Measurements from ENCODE around the gene ABI3BP.
"Not testable (repeated sequence)": the region's sequence is repeated elsewhere in the genome, so short reads cannot be mapped to it uniquely, and the experiment has no call there.

The ABI3BP gene, protein sequence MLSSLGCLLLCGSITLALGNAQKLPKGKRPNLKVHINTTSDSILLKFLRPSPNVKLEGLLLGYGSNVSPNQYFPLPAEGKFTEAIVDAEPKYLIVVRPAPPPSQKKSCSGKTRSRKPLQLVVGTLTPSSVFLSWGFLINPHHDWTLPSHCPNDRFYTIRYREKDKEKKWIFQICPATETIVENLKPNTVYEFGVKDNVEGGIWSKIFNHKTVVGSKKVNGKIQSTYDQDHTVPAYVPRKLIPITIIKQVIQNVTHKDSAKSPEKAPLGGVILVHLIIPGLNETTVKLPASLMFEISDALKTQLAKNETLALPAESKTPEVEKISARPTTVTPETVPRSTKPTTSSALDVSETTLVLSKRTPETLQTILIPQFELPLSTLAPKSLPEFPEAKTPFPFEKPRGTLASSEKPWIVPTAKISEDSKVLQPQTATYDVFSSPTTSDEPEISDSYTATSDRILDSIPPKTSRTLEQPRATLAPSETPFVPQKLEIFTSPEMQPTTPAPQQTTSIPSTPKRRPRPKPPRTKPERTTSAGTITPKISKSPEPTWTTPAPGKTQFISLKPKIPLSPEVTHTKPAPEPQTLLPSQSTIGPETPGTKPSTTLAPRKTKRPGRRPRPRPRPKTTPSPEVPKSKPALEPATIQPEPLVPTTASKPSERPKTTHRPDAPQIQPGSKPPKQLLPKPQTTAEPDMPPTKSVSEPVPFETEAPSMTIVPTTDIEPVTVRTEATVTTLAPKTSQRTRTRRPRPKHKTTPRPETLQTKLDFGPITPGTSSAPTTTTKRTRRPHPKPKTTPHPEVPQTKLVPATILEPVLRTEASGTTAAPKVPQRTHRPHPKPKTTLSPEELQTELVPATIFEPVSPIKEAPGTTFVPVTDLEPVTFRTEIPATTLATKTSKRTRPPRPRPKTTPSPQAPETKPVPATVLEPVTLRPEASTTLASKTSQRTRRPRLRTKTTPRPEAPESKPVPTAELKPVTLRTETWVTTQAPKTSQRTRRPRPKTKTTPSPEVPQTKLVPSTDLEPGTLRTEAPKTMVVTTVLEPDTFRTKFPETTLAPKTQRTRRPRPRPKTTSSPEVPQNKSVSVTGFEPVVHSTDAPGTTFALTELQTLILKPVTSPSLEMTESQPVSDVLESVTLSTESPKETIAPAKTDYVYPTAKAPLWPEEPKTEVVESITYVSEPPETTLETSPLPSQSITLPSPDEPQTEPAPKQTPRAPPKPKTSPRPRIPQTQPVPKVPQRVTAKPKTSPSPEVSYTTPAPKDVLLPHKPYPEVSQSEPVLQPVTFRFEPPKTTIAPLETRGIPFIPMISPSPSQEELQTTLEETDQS (N-terminal part only)

DNA sequence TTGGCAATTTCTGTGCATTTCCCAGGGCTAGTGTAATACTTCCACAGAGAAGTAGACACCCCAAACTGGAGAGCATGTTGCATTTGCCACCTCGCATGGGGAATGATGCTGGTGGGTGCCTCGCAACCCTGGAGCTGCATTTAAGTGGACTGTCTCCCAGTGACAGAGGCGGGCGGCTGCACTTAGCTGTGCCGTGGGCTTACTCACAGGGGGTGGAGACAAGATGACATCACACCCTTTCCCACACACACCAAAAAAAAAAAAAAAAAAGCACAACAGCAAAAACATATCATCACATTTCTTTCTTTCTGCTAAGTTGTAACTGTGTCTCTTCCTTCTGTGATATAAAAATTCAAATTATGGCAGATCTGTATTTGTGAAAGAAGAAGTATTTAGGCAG lies at the start of gene ABI3BP:
TSS of gene ABI3BP (minus strand) at position 113 of the 400 bp plus-strand sequence. CDS start at position 76, 37 bp downstream.
- DNase-seq (ENCODE audit: low read depth in 2 of 2), result peak; percentile 66 to 67

DNA sequence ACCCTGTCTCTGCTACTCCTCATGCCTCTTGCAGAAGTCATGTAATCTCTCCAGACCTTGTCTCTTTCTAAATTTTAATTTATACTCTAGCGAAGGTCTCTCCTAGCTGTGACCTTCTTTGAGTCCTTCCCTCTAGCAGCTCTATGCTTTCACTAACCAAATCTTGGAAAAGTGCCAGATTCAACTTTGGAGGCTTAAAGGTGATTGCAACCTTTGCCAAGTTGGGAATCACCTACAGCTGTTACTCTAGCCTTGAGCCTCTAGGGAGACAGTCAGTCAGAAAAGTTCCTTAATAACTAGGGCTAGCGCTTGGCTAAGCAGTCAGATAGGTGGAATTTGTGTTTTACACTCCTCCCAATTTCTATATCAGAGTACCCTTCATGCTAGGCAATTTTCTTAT lies 46.1 kb upstream of the ABI3BP start:
- DNase-seq (ENCODE audit: low read depth in 2 of 2), result no peak

DNA sequence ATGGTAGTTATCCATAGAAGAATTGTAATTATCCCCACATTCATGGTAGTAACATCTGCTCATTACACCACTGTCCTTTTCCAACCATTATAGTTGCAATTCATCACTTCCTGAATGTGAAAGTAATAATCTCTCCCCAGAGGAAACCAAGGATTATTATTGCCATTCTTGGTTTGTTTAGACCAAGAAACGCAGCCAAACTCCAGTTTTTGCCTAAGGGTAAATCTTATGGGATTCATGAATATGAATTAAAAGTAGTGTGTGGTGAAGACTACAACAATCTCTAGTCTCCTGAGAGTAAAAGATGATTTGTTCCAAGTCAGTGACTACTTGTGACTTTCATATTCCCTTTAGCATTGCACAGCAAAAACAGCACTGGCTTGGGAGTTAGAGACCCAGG lies 45.7 kb upstream of the ABI3BP start:
- peak; percentile 70 to 77 for DNase-seq (ENCODE audit: low read depth in 2 of 2)

DNA sequence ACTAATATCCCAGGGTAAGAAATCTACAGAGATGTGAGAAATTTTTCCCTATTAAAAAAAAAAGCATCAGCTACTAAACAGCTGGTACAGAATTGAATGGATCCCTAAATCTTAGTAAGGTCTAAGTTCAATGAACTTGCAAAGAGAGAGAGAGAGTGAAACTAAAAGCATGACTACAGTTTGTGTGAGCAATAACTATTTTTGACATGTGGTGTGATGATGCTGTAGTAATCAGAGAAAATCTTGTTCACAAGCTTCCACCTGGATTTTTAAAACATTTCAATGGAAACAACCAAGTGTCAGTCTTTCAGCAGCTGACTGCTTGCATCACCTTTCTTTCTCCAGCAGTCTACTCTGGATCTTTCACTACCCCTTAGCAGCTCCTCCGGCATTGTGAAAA lies 45.2 kb upstream of the ABI3BP start:
- no peak for DNase-seq (ENCODE audit: low read depth in 2 of 2)

DNA sequence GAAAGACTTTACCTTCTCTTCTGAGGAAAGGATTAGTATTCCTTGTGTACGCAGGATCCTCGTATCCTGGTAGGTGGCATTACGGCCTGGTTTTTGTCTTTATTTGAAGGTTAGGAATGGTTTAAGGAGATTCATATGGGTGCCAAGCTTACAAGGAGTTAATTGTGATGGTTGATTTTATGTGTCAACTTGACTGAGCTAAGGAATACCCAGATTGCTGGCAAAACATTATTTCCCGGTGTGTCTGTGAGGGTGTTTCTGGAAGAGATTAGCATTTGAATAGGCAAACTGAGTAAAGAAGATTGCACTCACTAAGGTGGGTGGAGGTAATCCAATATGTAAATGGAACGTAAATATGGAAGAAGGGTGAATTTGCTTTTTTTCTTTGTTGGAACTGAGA lies 44.4 kb upstream of the ABI3BP start:
- no peak for DNase-seq (ENCODE audit: low read depth in 2 of 2)

DNA sequence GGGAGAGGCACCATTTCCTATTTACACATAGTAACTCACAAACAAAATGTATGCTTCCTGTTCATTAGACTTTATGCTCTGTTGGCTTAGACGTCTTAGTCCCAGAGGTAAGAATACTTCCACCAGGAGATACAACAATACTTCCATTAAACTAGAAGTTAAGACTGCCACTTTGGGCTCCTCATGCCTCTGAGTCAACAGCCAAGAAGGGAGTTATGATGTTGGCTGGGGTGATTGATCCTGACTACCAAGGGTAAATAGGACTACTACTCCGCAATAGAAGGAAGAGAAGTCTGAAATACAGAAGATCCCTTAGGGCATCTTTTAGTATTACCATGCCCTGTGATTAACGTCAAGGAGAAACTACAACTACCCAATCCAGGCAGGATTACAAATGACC lies 43.5 kb upstream of the ABI3BP start:
- DNase-seq (ENCODE audit: low read depth in 2 of 2), result no peak

DNA sequence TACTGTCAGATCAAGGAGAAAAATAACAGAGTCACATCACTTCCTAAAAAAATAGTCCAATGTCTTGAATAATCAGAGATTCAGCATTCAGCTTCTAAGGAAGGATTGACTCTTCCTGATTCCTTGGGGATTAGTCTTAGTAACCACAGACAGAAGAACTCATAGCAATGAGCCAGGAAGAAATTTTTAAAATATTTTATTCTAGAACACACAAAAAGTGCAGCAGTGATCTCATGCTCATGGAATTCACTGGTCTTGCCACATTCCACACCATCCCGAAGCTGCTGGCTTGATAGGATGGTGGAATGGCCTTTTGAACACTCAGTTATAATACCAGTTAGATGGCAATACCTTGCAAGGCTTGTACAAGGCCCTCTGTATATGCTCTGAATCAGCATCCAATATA lies 43.0 kb upstream of the ABI3BP start:
- peak; percentile 97 to 98 for DNase-seq (ENCODE audit: low read depth in 2 of 2)

DNA sequence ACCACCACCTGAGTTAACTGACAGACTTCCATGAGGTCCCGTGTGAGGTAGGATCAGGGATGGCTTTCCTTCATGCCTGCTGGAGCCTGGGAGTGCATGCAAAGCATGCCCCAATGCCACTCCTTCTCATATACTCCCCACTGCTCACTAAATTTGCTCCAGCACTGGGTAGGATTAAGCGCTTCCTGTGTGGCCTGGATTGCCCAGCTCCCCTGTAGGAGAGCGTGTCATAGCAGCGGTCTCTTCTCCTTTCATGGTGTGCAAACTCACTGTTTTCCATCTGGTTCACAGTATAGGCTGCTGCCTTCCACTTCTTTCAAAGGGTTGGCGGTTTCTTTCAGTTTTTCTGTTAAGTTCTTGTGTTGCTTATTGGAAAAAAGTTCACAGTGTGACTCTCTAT lies 34.1 kb upstream of the ABI3BP start:
- no peak for DNase-seq (ENCODE audit: low read depth in 2 of 2)

DNA sequence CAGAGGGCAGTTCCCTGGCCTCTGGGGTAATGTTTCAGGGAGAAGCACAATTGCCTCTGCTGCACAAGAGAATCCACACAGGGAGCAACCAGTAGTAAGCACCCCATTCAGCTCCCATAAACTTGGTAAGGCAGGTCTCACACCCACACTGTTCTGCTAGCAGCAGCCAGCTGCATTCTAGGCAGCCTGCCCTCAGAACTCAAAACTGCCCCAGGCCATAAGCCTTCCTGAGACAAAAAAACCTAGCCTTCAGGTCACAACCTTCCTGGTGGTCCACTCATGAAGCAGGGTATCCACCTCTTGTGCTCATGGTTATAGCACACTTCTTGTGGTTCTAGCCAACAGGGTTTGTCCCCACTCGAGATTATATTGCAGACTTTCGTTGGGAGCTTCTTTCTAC lies 33.7 kb upstream of the ABI3BP start:
- DNase-seq (ENCODE audit: low read depth in 2 of 2), result no peak

DNA sequence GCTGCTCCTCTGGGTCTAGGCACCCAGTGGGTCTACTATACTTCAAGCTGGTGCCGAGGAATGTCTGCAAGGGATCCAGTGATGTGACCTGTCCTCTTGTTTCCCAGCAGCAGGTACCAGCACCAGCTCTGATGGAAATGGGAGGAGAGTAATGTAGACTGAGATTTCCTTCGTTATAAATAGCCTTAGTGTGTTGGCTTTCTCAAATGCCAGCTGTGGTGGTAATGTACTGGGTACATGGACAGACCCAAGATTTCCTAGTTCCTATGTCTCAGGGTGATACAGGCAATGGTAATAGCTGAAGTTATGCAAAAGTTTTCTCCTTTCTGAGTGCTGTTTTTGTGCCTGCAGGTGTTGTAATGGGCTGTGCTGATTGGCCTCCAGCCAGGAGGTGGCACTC lies 33.0 kb upstream of the ABI3BP start:
- no peak for DNase-seq (ENCODE audit: low read depth in 2 of 2)

DNA sequence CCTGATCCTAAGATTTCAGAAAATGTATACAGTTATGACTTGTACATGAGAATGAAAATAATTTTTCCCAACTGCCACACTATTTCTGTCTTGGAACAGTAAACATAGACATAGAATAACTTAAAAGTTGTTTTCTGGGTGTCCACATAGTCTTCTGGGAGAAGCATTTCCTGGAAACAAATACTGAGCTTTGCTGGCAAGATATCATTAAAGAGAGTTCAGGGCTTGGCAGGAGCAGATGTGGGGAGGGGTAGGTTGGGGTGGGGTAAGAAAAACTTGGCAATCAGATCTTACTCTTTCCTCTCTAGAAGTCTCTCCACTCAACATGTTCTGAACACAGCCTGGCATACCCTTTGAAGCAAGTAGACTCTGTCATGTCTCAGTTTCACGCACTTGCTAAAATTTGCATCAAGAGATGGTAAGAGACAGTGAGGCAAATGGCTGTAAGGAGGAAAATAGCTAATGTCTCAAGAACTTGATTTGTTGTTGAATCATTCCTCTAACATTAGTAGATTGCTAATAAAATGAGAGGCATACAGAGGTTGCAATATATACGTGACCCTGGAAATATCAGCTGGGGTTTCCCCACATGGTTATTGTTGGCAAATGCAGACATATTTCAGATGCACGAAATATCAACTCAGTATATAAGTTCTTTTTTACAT lies 27.3 kb upstream of the ABI3BP start:
- no peak for DNase-seq (ENCODE audit: low read depth in 2 of 2)

DNA sequence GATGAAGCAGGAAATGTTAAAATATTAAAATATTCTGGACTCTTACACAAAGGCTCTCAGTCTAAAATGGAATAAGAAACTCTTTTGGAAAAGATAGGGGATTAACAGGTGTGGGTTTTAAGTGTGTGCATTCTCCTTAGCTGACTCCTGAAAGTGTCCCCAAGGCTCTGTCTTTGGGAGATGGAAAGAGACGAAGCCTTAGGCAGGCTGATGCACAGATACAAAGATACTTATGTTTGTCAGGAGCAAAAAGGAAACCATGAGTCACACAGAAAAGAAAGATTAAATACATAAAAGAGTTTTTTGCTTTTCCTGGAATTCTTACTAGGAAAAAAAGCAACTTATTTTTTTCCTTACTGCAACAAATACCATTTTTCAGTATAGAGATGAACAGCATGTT lies 23.8 kb upstream of the ABI3BP start:
- DNase-seq (ENCODE audit: low read depth in 2 of 2), result no peak

DNA sequence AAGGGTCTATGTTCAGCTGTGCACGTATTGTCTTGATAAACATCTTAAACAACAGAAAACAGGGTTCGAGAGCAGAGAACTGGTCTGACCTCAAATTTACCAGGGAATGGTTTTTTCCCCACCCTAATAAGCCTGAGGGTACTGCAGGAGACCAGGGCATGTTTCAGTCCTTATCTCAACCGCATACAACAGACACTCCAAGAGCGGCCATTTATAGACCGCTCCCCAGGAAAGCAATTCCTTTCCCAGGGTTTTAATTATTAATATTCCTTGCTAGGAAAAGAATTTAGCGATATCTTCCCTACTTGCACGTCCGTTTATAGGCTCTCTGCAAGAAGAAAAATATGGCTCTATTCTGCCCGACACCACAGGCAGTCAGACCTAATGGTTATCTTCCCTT lies 19.1 kb upstream of the ABI3BP start:
- not testable (repeated sequence) for DNase-seq (ENCODE audit: low read depth in 2 of 2)

DNA sequence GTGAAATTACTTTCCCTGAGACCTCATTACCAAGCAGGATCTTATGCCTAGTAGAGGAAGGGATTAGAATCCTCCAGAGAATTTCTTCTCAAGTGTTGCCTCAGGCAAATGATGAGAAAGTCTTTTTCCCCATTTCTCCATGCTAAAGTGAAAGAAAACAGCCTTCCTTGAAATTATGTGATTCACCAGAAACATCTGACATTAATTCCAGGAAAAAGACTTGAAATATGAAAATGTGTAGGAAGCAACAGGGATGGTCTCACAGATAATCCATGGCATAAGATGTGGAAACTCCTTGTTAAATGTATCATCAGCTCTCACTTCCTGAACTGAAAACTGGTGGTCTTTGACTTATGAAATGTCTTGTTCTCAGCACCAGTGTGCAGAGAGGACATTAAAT lies 17.9 kb upstream of the ABI3BP start:
- peak; percentile 75 to 76 for DNase-seq (ENCODE audit: low read depth in 2 of 2)

DNA sequence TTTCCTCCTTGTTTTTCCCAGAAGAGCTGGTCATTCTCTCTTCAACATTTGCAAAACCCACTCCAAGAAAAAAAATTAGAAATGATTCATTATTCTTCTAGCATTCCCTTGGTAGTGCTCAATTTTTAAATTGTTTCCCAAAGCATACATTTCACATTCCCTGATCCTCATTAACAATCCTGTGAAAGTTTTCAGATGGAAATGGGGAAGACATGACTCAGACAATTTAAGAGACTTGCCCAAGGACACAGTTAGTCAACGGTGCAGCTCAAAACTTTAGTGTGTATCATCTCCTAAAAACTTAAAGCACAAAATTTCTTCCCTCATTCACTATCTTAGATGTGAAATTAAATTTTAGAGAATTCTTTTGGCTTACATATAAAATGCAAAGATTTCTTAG lies 17.1 kb upstream of the ABI3BP start:
- peak; percentile 87 to 89 for DNase-seq (ENCODE audit: low read depth in 2 of 2)

DNA sequence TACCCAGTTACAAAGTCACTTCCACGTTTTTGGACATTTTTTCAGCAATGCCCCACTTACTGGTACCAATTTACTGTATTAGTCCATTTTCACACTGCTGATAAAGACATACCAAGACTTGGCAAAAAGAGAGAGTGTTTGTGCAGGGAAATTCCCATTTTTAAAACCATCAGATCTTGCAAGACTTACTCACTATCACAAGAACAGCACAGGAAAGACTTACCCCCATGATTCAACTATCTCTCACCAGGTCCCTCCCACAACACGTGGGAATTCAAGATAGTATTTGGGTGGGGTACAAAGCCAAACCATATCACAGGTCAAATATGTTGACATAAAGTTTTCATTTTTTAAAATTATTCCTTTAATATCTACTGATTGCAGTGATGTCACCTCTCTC lies 16.2 kb upstream of the ABI3BP start:
- no peak for DNase-seq (ENCODE audit: low read depth in 2 of 2)

DNA sequence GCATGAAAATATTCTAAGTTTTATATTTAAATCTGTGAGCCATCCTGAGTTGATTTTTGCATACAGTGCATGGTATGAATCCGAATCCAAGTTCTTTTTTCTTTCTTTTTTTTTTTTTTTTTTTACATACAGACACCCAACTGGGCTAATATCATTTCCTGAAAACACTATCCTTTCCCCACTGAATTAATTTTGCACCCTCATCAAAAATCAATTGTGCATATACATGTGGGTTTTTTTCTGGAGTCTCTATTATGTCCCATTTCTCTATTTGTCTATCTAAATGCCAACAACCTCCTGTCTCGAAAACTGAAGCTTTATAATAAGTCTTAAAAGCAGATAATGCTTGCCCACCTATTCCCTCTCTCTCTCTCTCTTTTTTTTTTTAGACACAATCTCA lies 5.9 kb upstream of the ABI3BP start:
- DNase-seq (ENCODE audit: low read depth in 2 of 2), result no peak

DNA sequence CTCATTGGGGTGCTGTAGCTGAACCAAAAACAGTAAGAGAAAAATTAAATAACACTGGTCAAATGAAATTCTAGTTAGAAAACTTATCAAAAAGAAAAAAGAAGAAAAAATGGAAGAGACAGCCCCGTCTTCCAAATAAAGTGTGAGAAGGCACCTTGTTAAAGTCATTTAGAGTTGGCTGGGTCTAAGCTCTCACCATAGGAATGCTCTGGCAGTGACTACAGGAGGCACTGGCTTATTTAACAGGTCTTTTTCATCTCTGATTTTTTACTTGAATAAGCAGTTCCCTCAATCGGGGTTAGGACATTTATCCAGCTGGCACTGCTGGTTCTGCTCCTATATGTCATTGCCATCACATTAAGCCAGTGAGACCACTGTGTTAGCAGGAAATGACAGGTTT lies 1.6 kb upstream of the ABI3BP start:
- DNase-seq (ENCODE audit: low read depth in 2 of 2), result no peak

DNA sequence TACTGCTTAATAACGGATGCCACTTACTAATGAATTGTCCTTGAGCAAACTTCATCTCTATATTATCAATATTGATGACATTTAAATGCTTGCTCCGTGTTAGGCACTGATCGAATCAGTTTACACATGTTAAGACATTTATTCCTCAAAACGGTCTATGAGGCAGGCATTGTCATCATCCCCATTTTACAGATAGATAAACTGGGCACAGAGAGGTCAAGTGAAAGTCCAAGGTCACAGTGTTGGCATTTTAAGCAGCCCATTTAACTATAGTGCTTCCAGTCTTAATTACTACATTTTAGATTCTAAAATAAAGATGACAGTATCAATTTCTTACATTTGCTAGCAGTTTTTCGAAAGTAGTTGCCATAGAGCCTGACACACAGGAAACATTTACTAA lies 966 bp upstream of the ABI3BP start:
- no peak for DNase-seq (ENCODE audit: low read depth in 2 of 2)

DNA sequence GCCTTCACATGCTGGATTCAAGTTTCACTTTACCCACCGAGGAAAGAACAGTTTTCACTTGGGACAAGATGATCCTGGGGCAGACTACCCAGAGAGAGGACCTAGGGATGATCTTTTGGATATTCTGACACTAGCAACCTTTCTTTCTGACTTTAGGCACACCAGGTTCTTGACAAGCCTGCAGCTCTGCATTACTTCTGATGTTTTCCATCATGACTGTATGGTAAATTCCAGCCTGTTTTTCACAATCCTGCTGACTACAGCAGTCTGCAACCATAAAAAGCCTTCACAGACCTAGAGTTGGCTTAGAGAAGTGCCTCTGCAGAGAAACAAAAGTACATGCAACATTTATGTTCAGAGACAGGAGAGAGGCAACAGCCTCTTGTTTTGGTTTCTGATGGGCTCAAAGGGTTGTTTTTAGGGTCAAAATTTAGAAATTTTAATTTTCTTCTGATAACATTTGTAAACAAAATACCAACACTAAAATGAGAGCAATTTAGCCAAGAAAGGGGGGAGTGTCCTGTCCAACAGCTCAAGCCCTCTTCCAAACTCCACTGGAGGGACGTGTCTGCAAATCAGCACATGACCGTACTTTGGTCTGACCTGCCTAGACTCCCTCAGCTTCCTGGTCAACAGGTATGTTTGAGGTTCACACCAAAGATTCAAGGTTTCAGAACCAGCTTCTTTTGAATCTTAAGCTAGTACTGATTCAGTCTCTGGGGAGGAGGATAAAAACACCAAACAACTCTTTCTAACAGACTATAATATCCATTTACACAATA lies 799 bp downstream of the ABI3BP start:
- DNase-seq (ENCODE audit: low read depth in 2 of 2), result no peak

DNA sequence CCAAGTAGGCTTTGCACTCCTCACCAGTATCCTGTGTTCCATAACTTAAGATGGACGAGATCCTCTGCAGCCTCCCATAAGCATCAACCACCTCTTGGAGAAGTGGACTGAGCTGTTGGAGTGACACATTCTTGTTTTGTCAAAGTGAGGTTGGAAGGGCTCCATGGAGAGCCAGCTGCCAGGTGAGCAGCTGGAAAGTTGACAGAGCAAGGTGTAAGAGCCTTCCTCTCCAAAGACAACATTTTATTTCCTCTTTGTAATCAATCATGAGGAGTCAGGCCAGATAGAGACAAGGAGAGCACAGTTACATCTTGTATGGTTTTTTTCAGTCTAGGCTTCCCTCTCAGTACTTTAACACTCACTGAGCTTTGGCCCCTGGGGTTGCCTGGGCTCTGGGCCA lies 5.1 kb downstream of the ABI3BP start:
- no peak for DNase-seq (ENCODE audit: low read depth in 2 of 2)
